BJ (cell line): ENCODE measurements around the gene COA5. TPM values are rescaled to one million over a fixed set of nuclear protein-coding genes. Genes with fewer than 3 reads are reported as not detected.

Experiments used
- CTCF ChIA-PET: fragments of 350-600 bp; formaldehyde crosslinking; extraction: SDS; loops from one replicate; lab custom pipeline; 2021; ENCODE audit warnings: antibody characterized with exemption, inconsistent platforms; lab: Yijun Ruan, JAX
- POLR2A ChIA-PET: fragments of 300-600 bp; sonication (Branson Sonifier 250); formaldehyde crosslinking; extraction: SDS; loops from one replicate; lab custom pipeline; 2021; ENCODE audit warnings: antibody characterized with exemption; lab: Charles Lee
- DNase-seq: peaks from one replicate; pipeline ENCODE4 v3.0.0-alpha.2; 2011; ENCODE audit warnings: low read depth
- H3K27me3 ChIP-seq: 2 replicates; pipeline ENCODE4 v1.6.0; 2011; ENCODE audit warnings: low read length; ENCODE audit not compliant: control insufficient read depth, insufficient read depth
- H3K36me3 ChIP-seq: 2 replicates; pipeline ENCODE4 v1.5.1; 2011; ENCODE audit warnings: low read length; ENCODE audit not compliant: control insufficient read depth, insufficient read depth
- H3K4me3 ChIP-seq: 2 replicates; pipeline ENCODE4 v1.5.1; 2011; ENCODE audit warnings: low read depth, mild to moderate bottlenecking, control low read depth, low read length
- polyA plus RNA-seq: library from polyadenylated mRNA; depleted of rRNA; stranded (reverse); fragments of >200 nt; gene quantifications from 2 replicates; pipeline ENCODE4 v1.2.3, GENCODE V29; 2011
- TF ChIP-seq, protein P1 (sequence below): IDR thresholded peaks from 2 replicates; pipeline ENCODE4 v1.5.1; 2011; ENCODE audit warnings: low read depth, mild to moderate bottlenecking, control low read depth, inconsistent platforms, low read length, moderate library complexity; ENCODE audit not compliant: insufficient read depth

COA5 gene
- polyA plus RNA-seq, 1 experiment: 23.0 TPM

DNA sequence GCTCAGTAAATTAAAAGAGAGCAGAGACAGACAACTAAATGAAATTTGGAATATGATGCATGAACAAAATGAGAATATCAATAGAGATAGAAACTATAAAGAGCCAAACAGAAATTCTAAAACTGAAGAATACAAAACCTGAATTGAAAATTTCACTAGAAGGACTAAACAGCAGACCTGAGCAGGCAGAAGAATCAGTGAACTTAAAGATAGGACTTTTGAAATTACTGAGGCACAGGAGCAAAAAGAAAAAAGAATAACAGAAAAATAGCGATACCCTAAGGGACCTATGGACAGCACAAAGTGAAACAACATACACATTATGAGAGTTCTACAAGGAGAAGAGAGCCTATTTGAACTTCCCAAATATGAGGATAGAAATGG is 41.7 kb upstream of the COA5 start:
- TF ChIP-seq, protein P1, sequence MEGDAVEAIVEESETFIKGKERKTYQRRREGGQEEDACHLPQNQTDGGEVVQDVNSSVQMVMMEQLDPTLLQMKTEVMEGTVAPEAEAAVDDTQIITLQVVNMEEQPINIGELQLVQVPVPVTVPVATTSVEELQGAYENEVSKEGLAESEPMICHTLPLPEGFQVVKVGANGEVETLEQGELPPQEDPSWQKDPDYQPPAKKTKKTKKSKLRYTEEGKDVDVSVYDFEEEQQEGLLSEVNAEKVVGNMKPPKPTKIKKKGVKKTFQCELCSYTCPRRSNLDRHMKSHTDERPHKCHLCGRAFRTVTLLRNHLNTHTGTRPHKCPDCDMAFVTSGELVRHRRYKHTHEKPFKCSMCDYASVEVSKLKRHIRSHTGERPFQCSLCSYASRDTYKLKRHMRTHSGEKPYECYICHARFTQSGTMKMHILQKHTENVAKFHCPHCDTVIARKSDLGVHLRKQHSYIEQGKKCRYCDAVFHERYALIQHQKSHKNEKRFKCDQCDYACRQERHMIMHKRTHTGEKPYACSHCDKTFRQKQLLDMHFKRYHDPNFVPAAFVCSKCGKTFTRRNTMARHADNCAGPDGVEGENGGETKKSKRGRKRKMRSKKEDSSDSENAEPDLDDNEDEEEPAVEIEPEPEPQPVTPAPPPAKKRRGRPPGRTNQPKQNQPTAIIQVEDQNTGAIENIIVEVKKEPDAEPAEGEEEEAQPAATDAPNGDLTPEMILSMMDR: no peak
- CTCF ChIA-PET: interaction anchor here (0.6 to 1.9 kb wide), 32 partner anchors 8 to 1609 kb away, joined by 3 to 47 read pairs (median 4); no protein-coding TSS in a partner anchor
- no peaks in the 10 kb centered on the region for H3K36me3 ChIP-seq
- H3K4me3 ChIP-seq: no peak overlapping the region
- DNase-seq: no peak
- POLR2A ChIA-PET: no interaction called here
- H3K27me3 ChIP-seq: 0 out of 2 replicates have a peak, but pooled peaks cover 2% of the 10 kb centered on the region

DNA sequence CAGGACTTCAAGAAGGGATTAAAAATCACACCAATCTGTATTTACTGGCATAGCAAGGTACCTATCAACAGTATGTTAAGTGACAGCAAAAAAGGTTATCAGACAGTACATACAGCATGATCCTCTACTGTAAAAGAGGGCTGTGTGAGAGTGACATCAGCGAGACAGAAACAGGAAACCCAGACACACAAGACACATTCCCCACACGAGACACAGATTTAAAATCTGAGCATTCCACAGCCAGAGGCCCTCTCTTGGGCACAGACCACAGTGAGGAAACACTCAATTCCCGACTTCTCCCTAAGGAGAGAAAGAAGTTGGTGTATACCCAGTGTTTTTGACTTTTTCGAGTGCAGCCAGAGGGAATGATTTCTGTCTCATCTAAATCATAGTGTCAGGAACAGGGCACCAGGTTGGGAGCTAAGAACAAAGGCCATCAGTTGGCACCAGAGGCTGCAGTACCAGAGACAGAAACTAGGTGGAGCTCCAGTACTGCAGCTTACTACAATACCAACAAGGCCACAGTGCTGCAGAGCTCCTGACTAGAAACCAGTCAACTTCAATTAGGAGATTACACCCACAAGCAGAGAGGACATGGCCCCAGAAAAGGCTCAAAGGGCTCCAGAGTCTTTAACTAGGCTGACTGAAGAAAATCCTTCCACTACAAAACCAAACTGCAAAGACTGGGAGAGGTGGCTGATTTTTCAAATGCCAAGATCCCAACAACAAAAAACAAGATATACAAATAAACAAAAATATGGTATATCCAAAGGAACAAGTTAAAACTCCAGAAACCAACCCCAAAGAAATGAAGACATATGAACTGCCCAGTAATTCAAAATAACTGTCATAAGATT is 41.1 kb upstream of the COA5 start:
- Histone ChIP-seq H3K36me3 (no peaks in the 10 kb centered on the region), H3K27me3 (0 out of 2 replicates have a peak, but pooled peaks cover 2% of the 10 kb centered on the region), H3K4me3 (no peak overlapping the region)
- TF ChIP-seq, protein P1: peak; percentile 100
- ChIA-PET CTCF (interaction anchor here (0.6 to 1.9 kb wide), 35 partner anchors 8 to 1610 kb away, joined by 3 to 47 read pairs (median 4); no protein-coding TSS in a partner anchor), POLR2A (no interaction called here)
- DNase-seq: peak; percentile 14

DNA sequence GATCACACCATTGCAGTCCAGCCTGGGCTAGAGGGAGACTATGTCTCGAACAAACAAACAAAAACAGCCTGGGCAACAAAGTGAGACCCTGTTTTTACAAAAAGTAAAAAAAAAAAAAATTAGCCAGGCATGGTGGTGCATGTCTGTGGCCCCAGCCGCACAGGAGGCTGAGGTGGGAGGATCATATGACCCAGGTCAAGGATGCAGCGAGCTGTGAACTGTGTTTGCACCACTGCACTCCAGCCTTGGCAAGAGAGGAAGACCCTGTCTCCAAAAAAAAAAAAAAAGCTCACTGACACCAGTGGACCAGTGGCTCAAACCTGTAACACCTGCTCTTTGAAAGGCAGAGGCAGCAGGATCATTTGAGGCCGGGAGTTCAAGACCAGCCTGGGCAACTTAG is 40.1 kb upstream of the COA5 start:
- H3K36me3 ChIP-seq: no peaks in the 10 kb centered on the region
- DNase-seq: no peak
- ChIA-PET POLR2A (no interaction called here), CTCF (interaction anchor here (1.3 to 1.9 kb wide), 3 partner anchors 178 to 418 kb away, joined by 3 to 47 read pairs (median 25); no protein-coding TSS in a partner anchor)
- H3K27me3 ChIP-seq: no peaks in the 10 kb centered on the region
- H3K4me3 ChIP-seq: no peak overlapping the region
- TF ChIP-seq, protein P1: no peak

DNA sequence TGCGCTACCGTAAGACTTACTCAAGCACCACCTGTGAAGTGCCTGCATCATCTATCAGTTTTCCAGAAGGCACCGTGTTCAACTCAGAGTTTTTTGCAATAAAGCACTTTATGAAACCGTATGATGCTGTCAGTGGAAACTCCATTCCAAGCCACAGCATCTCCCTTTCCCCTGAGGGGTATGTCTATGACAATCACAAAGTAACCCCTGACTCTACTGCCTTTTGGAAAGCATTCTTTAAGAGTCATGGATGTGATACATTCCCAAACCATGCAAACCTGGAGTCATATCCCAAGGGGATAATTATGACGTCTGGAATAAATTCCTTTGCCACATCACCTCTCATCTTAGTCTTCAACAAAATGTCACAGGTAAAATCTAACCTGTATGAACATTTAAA is 39.3 kb upstream of the COA5 start:
- CTCF ChIA-PET: interaction anchor here (1.1 kb wide), 1 partner anchor 9 kb away, joined by 3 read pairs; no protein-coding TSS in a partner anchor
- TF ChIP-seq, protein P1: no peak
- DNase-seq: no peak
- Histone ChIP-seq H3K27me3 (no peaks in the 10 kb centered on the region), H3K36me3 (no peaks in the 10 kb centered on the region), H3K4me3 (no peak overlapping the region)
- POLR2A ChIA-PET: no interaction called here

DNA sequence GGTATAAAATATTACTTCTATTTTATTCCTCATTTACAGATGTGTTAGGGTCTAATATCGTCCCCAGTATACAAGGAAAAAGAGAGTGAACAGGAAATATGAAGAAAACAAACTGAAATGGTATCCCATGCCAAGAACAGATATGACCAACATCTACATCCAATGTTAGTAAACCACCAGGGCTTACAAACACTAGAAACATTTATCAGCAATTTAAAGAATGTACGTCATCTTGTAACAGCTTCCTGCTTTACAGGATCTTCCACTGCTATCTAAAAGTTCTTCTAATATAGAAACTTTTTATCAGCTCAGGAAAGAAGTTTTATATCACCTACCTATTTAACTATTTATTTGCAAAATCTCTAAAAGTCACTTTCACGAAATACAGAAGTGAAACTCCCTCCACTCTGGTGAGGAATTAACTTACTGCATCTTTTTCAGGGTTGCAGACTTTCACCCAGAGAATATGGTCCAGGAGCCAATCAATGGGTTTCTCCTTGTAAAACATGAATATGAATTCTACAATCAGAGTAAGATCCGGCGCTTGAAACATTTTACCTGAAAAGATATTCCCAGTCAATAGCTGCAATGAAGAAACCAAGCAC is 35.3 kb upstream of the COA5 start:
- ChIA-PET CTCF (no interaction called here), POLR2A (no interaction called here)
- H3K27me3 ChIP-seq: no peaks in the 10 kb centered on the region
- no peak for DNase-seq
- TF ChIP-seq, protein P1: no peak
- H3K4me3 ChIP-seq: no peak overlapping the region
- H3K36me3 ChIP-seq: no peaks in the 10 kb centered on the region
